ENCODE measurements around the gene BUB3. TPM values are rescaled to one million over a fixed set of nuclear protein-coding genes. Genes with fewer than 3 reads are reported as not detected.

The BUB3 gene
- total and polyA plus RNA-seq, 2 of the 8 experiments (the other 6 are each of a cell fraction or from before 2014, with no cell fraction given), result 183 to 207 TPM

- peak; percentile 76; the same call in 1 of the 2 replicates for TF ChIP-seq YY1 (IDR thresholded peaks at IDR 0.05; ENCODE audit: low read depth, low read length)
- 0 out of 4 replicates have a peak, but pooled peaks of 1 of the 2 experiments have one; percentile 34 for TF ChIP-seq HDAC2 (IDR thresholded peaks at IDR 0.05; ENCODE audit: borderline replicate concordance in 1 of 2, low read depth in 2 of 2, low read length in 2 of 2)
- no peak for TF ChIP-seq POU5F1 (IDR thresholded peaks at IDR 0.05; ENCODE audit: low read depth, low read length)
- TF ChIP-seq EGR1 (IDR thresholded peaks at IDR 0.05; ENCODE audit: borderline replicate concordance, low read depth, low read length), result no peak
- TF ChIP-seq TAF7 (optimal IDR thresholded peaks at IDR 0.05; ENCODE audit: borderline replicate concordance, low read depth, low read length), result no peak
- no peak for TF ChIP-seq CBX5 (IDR thresholded peaks at IDR 0.05; ENCODE audit: low read depth, low read length)
- TF ChIP-seq EP300 (IDR thresholded peaks at IDR 0.05; ENCODE audit: borderline replicate concordance in 1 of 2, low read depth in 2 of 2, low read length in 2 of 2), result no peak
- no peak for TF ChIP-seq NANOG (IDR thresholded peaks at IDR 0.05; ENCODE audit: insufficient read depth, low read depth, low read length, poor library complexity, severe bottlenecking)
- no peak for TF ChIP-seq ATF2 (IDR thresholded peaks at IDR 0.05; ENCODE audit: low read length)
- peak; percentile 69 for TF ChIP-seq CTBP2 (IDR thresholded peaks at IDR 0.05; ENCODE audit: borderline replicate concordance, insufficient read depth, insufficient read length, low read length)
- peak; percentile 94 for TF ChIP-seq RNF2 (IDR thresholded peaks at IDR 0.05; ENCODE audit: borderline replicate concordance, low read depth, low read length, missing control alignments, poor library complexity, severe bottlenecking)
- no peak for TF ChIP-seq SIX5 (IDR thresholded peaks at IDR 0.05; ENCODE audit: low read depth, low read length)
- TF ChIP-seq ZNF274 (IDR thresholded peaks at IDR 0.05; ENCODE audit: borderline replicate concordance, extremely low read depth, low read length), result no peak
- TF ChIP-seq E2F6 (IDR thresholded peaks at IDR 0.05), result peak; percentile 95
- TF ChIP-seq GABPA (IDR thresholded peaks at IDR 0.05; ENCODE audit: borderline replicate concordance, insufficient read depth, low read length), result 0 out of 2 replicates have a peak, but pooled peaks have one; percentile 36
- TF ChIP-seq POLR2A (IDR thresholded peaks at IDR 0.05; ENCODE audit: control extremely low read depth in 1 of 2, low read depth in 2 of 2, low read length in 2 of 2), result no peak
- TF ChIP-seq SUZ12 (IDR thresholded peaks at IDR 0.05; ENCODE audit: low read length), result peak; percentile 97
- peak; percentile 88 for TF ChIP-seq KDM4A (IDR thresholded peaks at IDR 0.05; ENCODE audit: low read depth, low read length, severe bottlenecking)
- TF ChIP-seq POLR2AphosphoS5 (IDR thresholded peaks at IDR 0.05; ENCODE audit: low read depth, low read length), result no peak
- TF ChIP-seq SRF (IDR thresholded peaks at IDR 0.05; ENCODE audit: low read depth, low read length), result no peak
These were observed 4.5 kb upstream of the BUB3 start (continued) for GRCh38 chr10:123149568-123150270.

All from H1 (cell line).